Vagina (tissue), 2 donors: ENCODE results near the gene IL2RA. TPM values are rescaled to one million over a fixed set of nuclear protein-coding genes. Genes with fewer than 3 reads are reported as not detected.

Experiments used
- DNase-seq, 2 donors: peaks; one replicate each; pipeline ENCODE4 v3.0.0-alpha.2; 2017; ENCODE audit errors: extremely low spot score in 2 of 2
- H3K27ac ChIP-seq: fragments of 200-600 bp; sonication (generic); one replicate; pipeline ENCODE4 v1.5.1; 2019
- H3K27me3 ChIP-seq: fragments of 200-600 bp; sonication (generic); one replicate; pipeline ENCODE4 v1.5.1; 2019
- H3K36me3 ChIP-seq, 2 donors: fragments of 200-600 bp; sonication (generic); one replicate each; pipeline ENCODE4 v1.5.1; 2017 to 2019
- H3K4me1 ChIP-seq: fragments of 200-600 bp; sonication (generic); one replicate; pipeline ENCODE4 v1.5.1; 2019
- H3K4me3 ChIP-seq, 2 donors: fragments of 200-600 bp; sonication (generic); 1 replicate in 1 of 2; 2 replicates in 1 of 2; pipeline ENCODE4 v1.5.1; 2016 to 2019
- H3K9me3 ChIP-seq: fragments of 200-600 bp; sonication (generic); one replicate; pipeline ENCODE4 v1.5.1; 2019
- POLR2A ChIP-seq, 2 donors: fragments of 450-650 bp; IDR thresholded peaks; one replicate each; pipeline ENCODE4 v1.6.1; 2017; ENCODE audit warnings: antibody characterized with exemption in 2 of 2, mild to moderate bottlenecking in 2 of 2, moderate library complexity in 2 of 2
- POLR2AphosphoS5 ChIP-seq, 2 donors: sonication (generic); formaldehyde crosslinking; IDR thresholded peaks; one replicate each; pipeline ENCODE4 v1.9.0; 2017; ENCODE audit warnings: antibody characterized with exemption in 2 of 2, mild to moderate bottlenecking in 2 of 2, low read depth in 1 of 2; ENCODE audit not compliant: insufficient read depth in 1 of 2
- intact Hi-C: fragments of 100-400 bp; cut with DNase I; formaldehyde crosslinking; loops from one replicate; pipeline ENCODE4 v1.15.1; 2023
- total RNA-seq: library from RNA; depleted of rRNA; stranded (reverse); fragments of >200 nt; gene quantifications from one replicate; pipeline ENCODE4 v1.2.3, GENCODE V29; 2016
- TF ChIP-seq, protein P1 (sequence below), 3 experiments: fragments of 450-650 bp in 2 of 3; fragments of 200-600 bp in 1 of 3; sonication (generic) in 1 of 3; IDR thresholded peaks; one replicate each; pipeline ENCODE4 v1.5.1; 2017 to 2019; ENCODE audit warnings: antibody characterized with exemption in 3 of 3, mild to moderate bottlenecking in 2 of 3, moderate library complexity in 2 of 3

IL2RA gene
- total RNA-seq, 1 donor from 2014 or later, result not detected

DNA sequence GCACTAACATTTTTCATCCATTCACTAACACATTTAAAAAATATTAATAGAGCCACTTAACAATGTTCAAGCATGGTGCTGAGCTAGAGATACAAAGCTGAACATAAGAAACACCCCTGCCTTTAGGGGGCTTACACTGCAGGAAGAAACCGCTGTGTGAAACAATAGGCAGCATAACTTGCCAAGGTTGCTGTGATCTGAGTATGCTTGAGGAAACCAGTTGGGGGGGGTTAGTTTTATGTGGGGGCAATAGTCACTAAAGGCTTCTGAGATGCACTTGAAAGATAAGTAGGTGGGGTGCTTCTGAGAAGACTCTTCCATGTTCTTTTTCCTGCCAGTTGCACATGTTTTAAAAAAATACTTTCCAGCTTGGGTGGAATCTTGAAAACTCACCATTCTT, 29.5 kb upstream of the IL2RA start:
- Histone ChIP-seq H3K4me1 (peaks cover 73% of the 10 kb centered on the region), H3K27ac (no peak overlapping the region), H3K36me3 (no peaks in the 10 kb centered on the region), H3K27me3 (no peaks in the 10 kb centered on the region), H3K4me3 (no peak overlapping the region), H3K9me3 (no peaks in the 10 kb centered on the region)
- no peak for DNase-seq
- intact Hi-C loops, result no loop called here
- TF ChIP-seq, protein P1, sequence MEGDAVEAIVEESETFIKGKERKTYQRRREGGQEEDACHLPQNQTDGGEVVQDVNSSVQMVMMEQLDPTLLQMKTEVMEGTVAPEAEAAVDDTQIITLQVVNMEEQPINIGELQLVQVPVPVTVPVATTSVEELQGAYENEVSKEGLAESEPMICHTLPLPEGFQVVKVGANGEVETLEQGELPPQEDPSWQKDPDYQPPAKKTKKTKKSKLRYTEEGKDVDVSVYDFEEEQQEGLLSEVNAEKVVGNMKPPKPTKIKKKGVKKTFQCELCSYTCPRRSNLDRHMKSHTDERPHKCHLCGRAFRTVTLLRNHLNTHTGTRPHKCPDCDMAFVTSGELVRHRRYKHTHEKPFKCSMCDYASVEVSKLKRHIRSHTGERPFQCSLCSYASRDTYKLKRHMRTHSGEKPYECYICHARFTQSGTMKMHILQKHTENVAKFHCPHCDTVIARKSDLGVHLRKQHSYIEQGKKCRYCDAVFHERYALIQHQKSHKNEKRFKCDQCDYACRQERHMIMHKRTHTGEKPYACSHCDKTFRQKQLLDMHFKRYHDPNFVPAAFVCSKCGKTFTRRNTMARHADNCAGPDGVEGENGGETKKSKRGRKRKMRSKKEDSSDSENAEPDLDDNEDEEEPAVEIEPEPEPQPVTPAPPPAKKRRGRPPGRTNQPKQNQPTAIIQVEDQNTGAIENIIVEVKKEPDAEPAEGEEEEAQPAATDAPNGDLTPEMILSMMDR (IDR thresholded peaks at IDR 0.05), result no peak
- TF ChIP-seq POLR2AphosphoS5 (IDR thresholded peaks at IDR 0.05; ENCODE audit: insufficient read depth in 1 of 2, low read depth in 1 of 2) (no peak), POLR2A (IDR thresholded peaks at IDR 0.05) (no peak)

DNA sequence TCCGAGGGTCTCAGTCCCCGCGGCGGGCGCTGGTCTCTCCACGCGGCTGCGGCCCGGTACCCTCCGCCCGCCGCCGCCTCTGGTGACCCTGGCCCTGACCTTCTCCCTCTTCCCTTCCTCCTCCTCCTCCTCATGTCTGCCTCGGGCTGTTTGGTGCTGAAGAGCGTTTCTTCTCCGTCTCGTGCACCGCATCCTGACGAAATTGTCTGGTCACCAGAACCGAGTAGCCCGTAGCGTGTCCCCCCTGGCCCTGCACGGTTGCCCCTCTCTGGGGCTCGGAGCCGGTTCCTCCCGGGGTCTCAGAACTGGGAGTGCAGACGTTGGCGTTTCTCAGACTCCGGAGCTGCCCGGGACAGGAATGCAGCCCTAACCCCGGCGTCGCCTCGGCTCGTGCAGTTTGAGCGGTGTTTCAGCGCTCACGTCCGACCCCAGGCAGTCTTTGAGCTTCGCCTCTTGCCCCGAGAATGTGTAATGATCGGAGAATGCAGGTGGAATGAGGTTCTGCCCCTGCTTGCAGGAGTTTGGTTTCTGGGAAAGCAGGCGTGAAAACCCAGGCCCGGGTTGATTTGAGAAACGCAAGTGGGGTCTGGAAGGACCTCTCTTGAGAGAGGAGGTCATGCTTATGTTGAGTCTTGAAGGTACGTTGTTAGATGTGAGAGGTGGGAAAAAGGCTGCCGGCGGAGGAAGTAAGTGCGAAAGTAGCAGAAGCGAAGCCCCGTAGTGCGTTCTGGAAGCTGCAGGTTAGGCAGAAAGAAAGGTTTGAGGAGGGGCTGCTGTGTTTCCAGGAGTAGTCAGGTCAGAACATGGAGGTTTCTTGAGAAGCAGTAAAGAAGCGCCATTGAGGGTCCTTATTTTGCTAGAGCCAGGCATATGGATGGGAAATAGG, 27.4 kb upstream of the IL2RA start:
- H3K36me3 ChIP-seq, result no peaks in the 10 kb centered on the region
- no peaks in the 10 kb centered on the region for H3K27me3 ChIP-seq
- H3K4me1 ChIP-seq, result peaks cover 61% of the 10 kb centered on the region
- peak overlapping the region; percentile 87 to 93 for H3K4me3 ChIP-seq
- intact Hi-C loops, result loop anchor here (5.0 kb wide), 1 partner anchor 113 kb away; the partner anchor contains the start of gene PFKFB3
- TF ChIP-seq, protein P1 (IDR thresholded peaks at IDR 0.05), result no peak
- TF ChIP-seq POLR2A (IDR thresholded peaks at IDR 0.05) (no peak), POLR2AphosphoS5 (IDR thresholded peaks at IDR 0.05; ENCODE audit: insufficient read depth in 1 of 2, low read depth in 1 of 2) (no peak)
- DNase-seq, result no peak
- no peaks in the 10 kb centered on the region for H3K9me3 ChIP-seq
- peak overlapping the region; percentile 78 for H3K27ac ChIP-seq

DNA sequence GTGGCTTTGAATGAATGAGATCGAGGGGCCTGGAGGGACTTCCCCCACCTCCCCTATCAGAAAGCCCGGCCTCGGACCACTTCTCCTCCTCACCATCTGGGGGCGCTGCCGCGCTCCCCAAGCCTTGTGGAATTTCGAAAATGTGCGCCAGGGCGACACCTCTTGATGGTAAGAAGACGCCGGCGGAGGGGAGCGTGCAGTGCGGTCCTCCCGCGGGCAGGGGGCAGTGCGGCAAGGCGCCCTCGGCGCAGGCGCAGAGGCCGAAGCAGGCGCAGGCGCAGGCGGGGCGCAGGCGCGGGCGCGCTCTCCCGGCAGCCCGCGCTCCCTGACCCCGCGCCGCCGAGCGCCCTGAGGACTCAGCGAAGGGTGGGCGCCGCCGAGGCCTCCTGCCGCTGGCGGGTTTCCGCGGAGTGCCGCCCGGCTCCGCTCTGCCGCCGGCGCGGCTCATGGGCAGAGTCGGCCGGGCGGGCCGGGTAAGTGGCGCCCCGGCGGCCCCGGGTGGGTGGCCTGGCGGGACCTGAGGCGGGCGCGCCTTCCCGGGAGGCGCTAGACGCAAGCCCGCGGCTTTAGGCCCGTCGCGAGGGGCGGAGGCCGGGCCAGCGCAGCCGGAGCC, 26.7 kb upstream of the IL2RA start, which contains the start of gene RBM17:
Gene RBM17, plus strand, starts transcription at position 314 of the 613 bp plus-strand sequence. CDS start 8,032 bp downstream, outside the sequence.
- TF ChIP-seq POLR2A (IDR thresholded peaks at IDR 0.05) (peak in 1 of 2 donors; percentile 72), POLR2AphosphoS5 (IDR thresholded peaks at IDR 0.05; ENCODE audit: insufficient read depth in 1 of 2, low read depth in 1 of 2) (peak; percentile 70 to 80)
- TF ChIP-seq, protein P1 (IDR thresholded peaks at IDR 0.05), result peak; percentile 98 to 100 (median 100)
- Histone ChIP-seq H3K4me1 (peaks cover 55% of the 10 kb centered on the region), H3K27ac (peak within 1 kb of the TSS; percentile 78), H3K36me3 (no peaks in the 10 kb centered on the region), H3K27me3 (no peaks in the 10 kb centered on the region), H3K4me3 (peak within 1 kb of the TSS; percentile 87 to 93), H3K9me3 (no peaks in the 10 kb centered on the region)
- intact Hi-C loops, result loop anchor here (5.0 kb wide), 1 partner anchor 113 kb away; the partner anchor contains the start of gene PFKFB3
- DNase-seq, result peak in 1 of 2 donors; percentile 96

DNA sequence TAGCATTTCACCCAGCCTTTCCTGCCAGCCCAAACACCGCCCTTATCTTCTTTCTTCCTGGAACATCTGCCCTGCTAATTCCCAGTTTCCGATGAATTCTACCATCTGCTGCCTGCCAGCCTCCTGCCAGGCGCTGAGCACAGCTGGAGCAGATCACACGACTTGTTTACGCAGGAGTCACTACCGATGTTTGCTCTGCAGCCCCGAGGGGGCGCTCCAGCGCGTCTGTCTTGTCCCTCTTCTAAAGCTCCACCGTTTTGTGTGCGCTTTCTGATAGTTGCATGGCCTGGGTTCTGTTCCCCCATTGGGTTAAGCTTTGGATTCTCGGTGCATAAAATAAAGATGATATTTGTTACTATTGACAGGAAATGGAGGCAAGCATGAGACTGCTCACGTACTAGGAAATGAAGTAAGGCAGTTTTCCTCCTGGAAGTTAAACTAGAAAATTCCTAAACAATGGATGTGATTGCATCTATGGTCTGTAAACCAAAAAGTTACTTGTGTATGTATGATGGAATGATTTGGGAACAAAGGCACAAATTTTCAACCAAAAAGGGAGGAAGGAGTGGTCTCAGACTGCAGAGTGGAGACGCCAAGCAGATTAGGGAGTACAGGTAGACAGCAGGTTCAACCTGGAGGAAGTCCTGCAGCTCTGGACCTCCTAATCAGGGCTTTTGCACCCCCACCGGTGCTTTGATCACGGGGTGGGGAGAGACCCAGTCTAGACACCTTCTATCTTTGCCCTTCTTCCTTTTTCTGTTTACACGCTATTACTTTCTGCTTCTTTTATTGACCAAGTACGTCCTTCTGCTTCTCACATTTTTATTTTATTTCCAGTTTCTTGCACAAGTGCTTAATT, 24.4 kb upstream of the IL2RA start:
- Histone ChIP-seq H3K4me3 (peak overlapping the region in 1 of 2 donors; percentile 13), H3K4me1 (peaks cover 36% of the 10 kb centered on the region), H3K27me3 (no peaks in the 10 kb centered on the region), H3K36me3 (no peaks in the 10 kb centered on the region), H3K9me3 (no peaks in the 10 kb centered on the region), H3K27ac (peak overlapping the region; percentile 70)
- peak in 1 of 2 donors; percentile 92 for DNase-seq
- intact Hi-C loops, result loop anchor here (5.0 kb wide), 1 partner anchor 116 kb away; the partner anchor contains the start of gene PFKFB3
- TF ChIP-seq POLR2AphosphoS5 (IDR thresholded peaks at IDR 0.05; ENCODE audit: insufficient read depth in 1 of 2, low read depth in 1 of 2) (peak; percentile 78 to 91), POLR2A (IDR thresholded peaks at IDR 0.05) (no peak)
- TF ChIP-seq, protein P1 (IDR thresholded peaks at IDR 0.05), result peak; percentile 29 to 68 (median 47)
